Left lung (tissue), 10 donors: ENCODE results near the gene NCBP3. TPM values are rescaled to one million over a fixed set of nuclear protein-coding genes. Genes with fewer than 3 reads are reported as not detected.
A peak's percentile ranks its signal among the peaks of the same experiment; 100 is the strongest.

Experiments used
- ATAC-seq: fragments of 200-7000 bp; cut with Tn5 transposase; one replicate; pipeline ENCODE4 v1.9.1; 2020; ENCODE audit warnings: moderate library complexity
- DNase-seq, 4 donors: peaks; one replicate each; pipeline ENCODE4 v3.0.0-alpha.2; 2013 to 2020
- H3K27ac ChIP-seq, 2 donors: fragments of 200-600 bp; sonication (generic) in 1 of 2; one replicate each; pipeline versions ENCODE4 v1.5.0 to v1.8.0; 2020 to 2021
- H3K27me3 ChIP-seq, 2 donors: fragments of 200-600 bp; sonication (generic) in 1 of 2; one replicate each; pipeline versions ENCODE4 v1.5.0 to v1.8.0; 2020 to 2021
- H3K36me3 ChIP-seq, 2 donors: fragments of 200-600 bp; sonication (generic) in 1 of 2; one replicate each; pipeline versions ENCODE4 v1.5.0 to v1.8.0; 2020 to 2021
- H3K4me1 ChIP-seq, 2 donors: fragments of 200-600 bp; one replicate each; pipeline ENCODE4 v1.8.0; 2021
- H3K4me3 ChIP-seq, 2 donors: fragments of 200-600 bp; sonication (generic) in 1 of 2; one replicate each; pipeline versions ENCODE4 v1.5.0 to v1.8.0; 2020 to 2021; ENCODE audit warnings: mild to moderate bottlenecking in 1 of 2
- H3K9me3 ChIP-seq, 2 donors: fragments of 200-600 bp; sonication (generic) in 1 of 2; one replicate each; pipeline versions ENCODE4 v1.5.0 to v1.8.0; 2020 to 2021
- CTCF ChIP-seq, 2 donors: fragments of 200-600 bp; sonication (generic) in 1 of 2; IDR thresholded peaks; one replicate each; pipeline versions ENCODE4 v1.5.0 to v1.8.0; 2021; ENCODE audit warnings: antibody characterized with exemption in 2 of 2
- intact Hi-C, 2 donors: fragments of 100-400 bp; cut with DNase I; formaldehyde crosslinking; loops; one replicate each; pipeline versions ENCODE4 v1.11.2 to v1.14.2; 2022
- polyA plus RNA-seq, 6 donors: library from polyadenylated mRNA; unstranded; fragments of 120-200 nt; gene quantifications; one replicate each; pipeline ENCODE4 v1.2.1, GENCODE V29; 2013; ENCODE audit not compliant: insufficient read length in 6 of 6
- total RNA-seq, 2 donors: library from RNA; stranded (reverse); fragmentation: NEBNext Ultra II Directional; extraction: Animal tissue kit (Norgen Biotek cat#: 25700); gene quantifications; one replicate each; pipeline ENCODE4 v1.2.1, GENCODE V29; 2021
- donor health status: DM: no; HTN: yes; CAD: no.
- donor health status: DM: no; HTN: no; CAD: no.

NCBP3 gene
- total and polyA plus RNA-seq, 8 donors, result 30.6 to 112 (median 104) TPM

DNA sequence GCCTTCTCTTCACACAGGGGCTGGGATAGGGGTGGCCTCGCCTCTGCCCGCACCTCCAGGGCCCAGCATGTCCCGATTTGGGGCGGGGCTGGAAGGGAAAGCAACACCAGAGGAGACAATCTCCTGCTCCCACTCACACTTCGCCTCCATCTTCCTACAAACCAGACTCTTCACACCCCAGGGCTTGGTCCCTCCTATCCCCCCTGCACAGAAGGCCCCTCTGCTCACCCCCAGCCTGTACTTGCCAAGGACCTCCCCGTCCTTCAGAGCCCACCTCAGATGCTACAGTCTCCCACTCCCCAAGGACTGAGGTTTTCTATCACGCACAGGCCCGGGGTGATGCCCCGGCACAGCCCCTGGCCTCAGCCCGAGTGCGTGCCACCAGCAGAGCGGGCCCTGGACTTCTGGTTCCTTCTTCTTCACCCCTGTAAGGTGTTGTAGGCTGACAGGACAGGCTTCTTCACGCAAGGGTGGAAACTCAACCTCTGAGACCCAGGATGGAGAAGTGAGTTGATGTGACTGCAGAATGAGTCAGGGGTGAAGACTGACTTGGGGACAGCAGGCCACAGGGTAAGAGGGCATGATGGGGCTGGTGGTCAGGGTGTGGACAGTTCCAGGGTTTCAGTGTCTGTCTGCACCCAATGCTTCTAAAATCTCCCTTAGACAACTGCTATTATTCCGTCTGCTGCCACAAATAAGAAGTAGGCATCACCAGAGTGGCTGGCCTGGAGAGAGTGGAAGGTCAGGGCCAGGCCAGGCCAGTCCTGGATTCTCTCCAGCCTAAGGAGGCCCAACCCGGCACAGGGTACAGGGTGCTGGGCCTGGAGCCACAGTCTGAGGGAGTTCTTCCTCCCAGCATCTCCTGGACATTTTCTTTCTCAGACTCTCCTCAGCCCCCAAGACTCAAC lies 47.5 kb downstream of the NCBP3 start:
- Histone ChIP-seq H3K27ac (peak overlapping the region in 1 of 2 donors; percentile 41), H3K4me3 (no peak overlapping the region), H3K36me3 (no peaks in the 10 kb centered on the region), H3K9me3 (no peaks in the 10 kb centered on the region), H3K4me1 (peaks cover 0 to 54% of the 10 kb centered on the region in 2 donors), H3K27me3 (no peaks in the 10 kb centered on the region)
- peak; percentile 46 for ATAC-seq
- DNase-seq, result no peak
- TF ChIP-seq CTCF (IDR thresholded peaks at IDR 0.05), result no peak
- intact Hi-C loops, result no loop called here

- Histone ChIP-seq H3K9me3 (no peaks in the 10 kb centered on the region), H3K27ac (no peak overlapping the region), H3K27me3 (no peaks in the 10 kb centered on the region), H3K4me1 (peaks cover 0 to 40% of the 10 kb centered on the region in 2 donors), H3K36me3 (no peaks in the 10 kb centered on the region), H3K4me3 (no peak overlapping the region)
- intact Hi-C loops, result no loop called here
- no peak for DNase-seq
- no peak for TF ChIP-seq CTCF (IDR thresholded peaks at IDR 0.05)
- ATAC-seq, result no peak
These were observed 49.2 kb downstream of the NCBP3 start for GRCh38 chr17:3796822-3797170.

- Histone ChIP-seq H3K27me3 (no peaks in the 10 kb centered on the region), H3K4me1 (peaks cover 0 to 41% of the 10 kb centered on the region in 2 donors), H3K36me3 (no peaks in the 10 kb centered on the region), H3K27ac (no peak overlapping the region), H3K9me3 (no peaks in the 10 kb centered on the region), H3K4me3 (no peak overlapping the region)
- no peak for DNase-seq
- intact Hi-C loops, result no loop called here
- no peak for ATAC-seq
- no peak for TF ChIP-seq CTCF (IDR thresholded peaks at IDR 0.05)
These were observed 49.8 kb downstream of the NCBP3 start for GRCh38 chr17:3796110-3796821.

- TF ChIP-seq CTCF (IDR thresholded peaks at IDR 0.05), result no peak
- H3K4me3 ChIP-seq, result no peak overlapping the region
- H3K4me1 ChIP-seq, result peaks cover 0 to 39% of the 10 kb centered on the region in 2 donors
- DNase-seq, result no peak
- ATAC-seq, result no peak
- H3K9me3 ChIP-seq, result no peaks in the 10 kb centered on the region
- intact Hi-C loops, result no loop called here
- H3K36me3 ChIP-seq, result no peaks in the 10 kb centered on the region
- H3K27ac ChIP-seq, result no peak overlapping the region
- no peaks in the 10 kb centered on the region for H3K27me3 ChIP-seq
These were observed 50.5 kb downstream of the NCBP3 start for GRCh38 chr17:3795390-3796102.
